Astrocyte (in vitro differentiated cells and primary cell): ENCODE results near the gene ZFPM1. TPM values are rescaled to one million over a fixed set of nuclear protein-coding genes. Genes with fewer than 3 reads are reported as not detected.
"Not testable (repeated sequence)": the region's sequence is repeated elsewhere in the genome, so short reads cannot be mapped to it uniquely, and the experiment has no call there.

ENCODE experiments used
- DNase-seq: peaks from one replicate; pipeline ENCODE4 v3.0.0-alpha.2; 2010; ENCODE audit warnings: low read depth
- FAIRE-seq: peaks from 2 replicates; lab custom pipeline; 2011; peaks lifted over from hg19 to GRCh38; lab: Jason Lieb, UNC
- H2AFZ ChIP-seq: 2 replicates; pipeline ENCODE4 v1.6.0; 2012; ENCODE audit warnings: low read depth, low read length, inconsistent platforms
- H3K27ac ChIP-seq: 2 replicates; pipeline ENCODE4 v1.5.1; 2011; ENCODE audit warnings: low read depth, low read length, inconsistent platforms
- H3K27me3 ChIP-seq: 2 replicates; pipeline ENCODE4 v1.6.0; 2011; ENCODE audit warnings: low read length, inconsistent platforms; ENCODE audit not compliant: insufficient read depth
- H3K36me3 ChIP-seq: 2 replicates; pipeline ENCODE4 v1.5.1; 2011; ENCODE audit warnings: low read length, inconsistent platforms; ENCODE audit not compliant: insufficient read depth
- H3K4me1 ChIP-seq: 2 replicates; pipeline ENCODE4 v1.5.1; 2011; ENCODE audit warnings: low read length, inconsistent platforms; ENCODE audit not compliant: insufficient read depth
- H3K4me2 ChIP-seq: 2 replicates; pipeline ENCODE4 v1.6.0; 2012; ENCODE audit warnings: low read length, inconsistent platforms
- H3K4me3 ChIP-seq: 2 replicates; pipeline ENCODE4 v1.5.1; 2011; ENCODE audit warnings: low read depth, mild to moderate bottlenecking, low read length, inconsistent platforms; ENCODE audit not compliant: insufficient read depth
- H3K79me2 ChIP-seq: 2 replicates; pipeline ENCODE4 v1.6.0; 2012; ENCODE audit warnings: mild to moderate bottlenecking, low read length, inconsistent platforms; ENCODE audit not compliant: insufficient read depth
- H3K9ac ChIP-seq: 2 replicates; pipeline ENCODE4 v1.6.0; 2012; ENCODE audit warnings: mild to moderate bottlenecking, low read length, inconsistent platforms
- H3K9me3 ChIP-seq: 2 replicates; pipeline ENCODE4 v1.5.1; 2012; ENCODE audit warnings: low read depth, mild to moderate bottlenecking, low read length, inconsistent platforms; ENCODE audit not compliant: insufficient read depth
- H4K20me1 ChIP-seq: 2 replicates; pipeline ENCODE4 v1.6.0; 2012; ENCODE audit warnings: low read length, inconsistent platforms; ENCODE audit not compliant: insufficient read depth
- H3K27ac Mint-ChIP-seq: one replicate; pipeline ENCODE4 v1.8.0; 2021; ENCODE audit warnings: mild to moderate bottlenecking, mixed read lengths; ENCODE audit not compliant: unreplicated experiment
- H3K27me3 Mint-ChIP-seq: one replicate; pipeline ENCODE4 v1.8.0; 2021; ENCODE audit warnings: low read depth, mixed read lengths; ENCODE audit not compliant: unreplicated experiment
- H3K36me3 Mint-ChIP-seq: one replicate; pipeline ENCODE4 v1.8.0; 2021; ENCODE audit warnings: low read depth, mixed read lengths; ENCODE audit not compliant: unreplicated experiment
- H3K4me1 Mint-ChIP-seq: one replicate; pipeline ENCODE4 v1.8.0; 2021; ENCODE audit warnings: low read depth, mixed read lengths; ENCODE audit not compliant: unreplicated experiment
- H3K4me3 Mint-ChIP-seq: one replicate; pipeline ENCODE4 v1.8.0; 2021; ENCODE audit warnings: mild to moderate bottlenecking, moderate library complexity, mixed read lengths; ENCODE audit not compliant: unreplicated experiment
- H3K9me3 Mint-ChIP-seq: one replicate; pipeline ENCODE4 v1.8.0; 2021; ENCODE audit warnings: mild to moderate bottlenecking, mixed read lengths; ENCODE audit not compliant: unreplicated experiment
- CTCF ChIP-seq: IDR thresholded peaks from 2 replicates; pipeline ENCODE4 v1.5.1; 2011; ENCODE audit warnings: low read depth, mild to moderate bottlenecking, inconsistent platforms, low read length, moderate library complexity; ENCODE audit not compliant: insufficient read depth
- EZH2 ChIP-seq: IDR thresholded peaks from 2 replicates; pipeline ENCODE4 v1.6.1; 2012; ENCODE audit warnings: mild to moderate bottlenecking, low read length, inconsistent platforms; ENCODE audit not compliant: insufficient read depth
- total RNA-seq: library from RNA; stranded (reverse); gene quantifications from 2 replicates; pipeline ENCODE4 v1.2.1, GENCODE V29; 2021

ZFPM1 gene
- total RNA-seq, 1 donor from 2014 or later = 8.6 TPM

GRCh38 chr16:88516601-88517061 lies 63.6 kb downstream of the ZFPM1 start:
- peaks cover 3% of the 10 kb centered on the region for H3K27me3 Mint-ChIP-seq
- H3K27ac ChIP-seq = no peak overlapping the region
- H3K4me3 Mint-ChIP-seq = no peak overlapping the region
- no peak overlapping the region for H3K27ac Mint-ChIP-seq
- no peak overlapping the region for H3K9ac ChIP-seq
- no peak for TF ChIP-seq CTCF
- no peak for TF ChIP-seq EZH2
- DNase-seq = no peak
- H3K4me1 Mint-ChIP-seq = no peaks in the 10 kb centered on the region
- no peaks in the 10 kb centered on the region for H3K36me3 ChIP-seq
- no peaks in the 10 kb centered on the region for H3K9me3 Mint-ChIP-seq
- H3K4me1 ChIP-seq = no peaks in the 10 kb centered on the region
- peaks cover 26% of the 10 kb centered on the region for H4K20me1 ChIP-seq
- no peak for FAIRE-seq
- no peaks in the 10 kb centered on the region for H3K27me3 ChIP-seq
- H3K4me2 ChIP-seq = no peak overlapping the region
- no peak overlapping the region for H3K4me3 ChIP-seq
- H3K36me3 Mint-ChIP-seq = peaks cover 6% of the 10 kb centered on the region
- no peaks in the 10 kb centered on the region for H3K9me3 ChIP-seq
- no peak overlapping the region for H2AFZ ChIP-seq
- H3K79me2 ChIP-seq = no peaks in the 10 kb centered on the region

GRCh38 chr16:88517208-88517774 lies 64.2 kb downstream of the ZFPM1 start:
- H3K27ac Mint-ChIP-seq, H3K9me3 Mint-ChIP-seq, H2AFZ ChIP-seq, H3K4me2 ChIP-seq, FAIRE-seq, H3K36me3 Mint-ChIP-seq, DNase-seq, H3K36me3 ChIP-seq, H3K79me2 ChIP-seq, H3K27me3 ChIP-seq, H3K4me3 Mint-ChIP-seq, H3K9ac ChIP-seq, H3K27ac ChIP-seq, H3K4me1 Mint-ChIP-seq, H3K4me3 ChIP-seq, H3K9me3 ChIP-seq, H3K27me3 Mint-ChIP-seq, H3K4me1 ChIP-seq: not testable (repeated sequence)
- peaks cover 33% of the 10 kb centered on the region for H4K20me1 ChIP-seq

GRCh38 chr16:88518411-88519111 lies 65.5 kb downstream of the ZFPM1 start:
- not testable (repeated sequence) for DNase-seq, H3K4me3 Mint-ChIP-seq, H3K4me3 ChIP-seq, H3K79me2 ChIP-seq, H3K27me3 ChIP-seq, H3K9me3 ChIP-seq, FAIRE-seq, H3K4me2 ChIP-seq, H3K9me3 Mint-ChIP-seq, H3K9ac ChIP-seq, H3K27ac ChIP-seq, H3K4me1 Mint-ChIP-seq, H3K36me3 ChIP-seq, H3K36me3 Mint-ChIP-seq, H3K27ac Mint-ChIP-seq, H2AFZ ChIP-seq, H3K27me3 Mint-ChIP-seq, H3K4me1 ChIP-seq
- peaks cover 38% of the 10 kb centered on the region for H4K20me1 ChIP-seq
